Uterus (tissue), 2 donors: ENCODE measurements around the gene C11orf58.

ENCODE experiments used
- CTCF ChIP-seq, 4 experiments: fragments of 200-600 bp in 2 of 4; fragments of 450-650 bp in 2 of 4; sonication (generic) in 2 of 4; IDR thresholded peaks; one replicate each; pipeline ENCODE4 v1.5.1; 2016 to 2019; ENCODE audit warnings: antibody characterized with exemption in 4 of 4, mild to moderate bottlenecking in 2 of 4, moderate library complexity in 1 of 4
- POLR2A ChIP-seq, 2 donors: fragments of 450-650 bp; IDR thresholded peaks; one replicate each; pipeline ENCODE4 v1.6.1; 2016; ENCODE audit warnings: antibody characterized with exemption in 2 of 2, mild to moderate bottlenecking in 1 of 2, moderate library complexity in 1 of 2

DNA sequence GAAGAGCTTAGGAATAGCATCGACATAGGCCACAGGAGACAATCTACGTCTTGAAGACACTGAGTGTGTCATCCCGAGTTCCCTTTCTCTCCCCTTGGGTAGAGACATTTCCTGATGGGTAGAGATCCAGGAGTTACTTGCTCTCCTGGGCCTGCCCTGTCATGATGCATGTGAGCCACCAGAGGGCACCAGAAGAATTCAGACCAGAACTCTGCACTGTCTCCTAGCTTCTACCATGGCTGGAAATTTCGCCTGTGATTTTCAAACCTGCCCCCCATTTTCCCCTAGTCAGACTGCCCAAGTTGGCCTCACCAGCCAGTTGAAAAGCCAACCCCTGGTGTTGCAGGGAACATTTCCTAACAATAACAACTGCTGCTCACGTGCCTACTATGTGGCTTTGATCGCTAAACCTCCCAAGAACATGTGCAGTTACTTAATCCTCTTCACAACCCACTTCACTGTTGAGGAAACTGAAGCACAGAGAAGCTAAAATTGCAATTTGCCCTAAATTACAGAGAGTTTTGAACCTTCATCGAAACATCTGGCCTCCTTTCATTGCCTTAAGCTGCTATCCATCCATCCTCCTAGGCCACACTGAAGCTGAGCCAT lies 47.2 kb downstream of the C11orf58 start:
- TF ChIP-seq CTCF (IDR thresholded peaks at IDR 0.05), result peak; percentile 54 to 68 (median 64)
- no peak for TF ChIP-seq POLR2A (IDR thresholded peaks at IDR 0.05)
